ENCODE data around the gene SPEN.

DNA sequence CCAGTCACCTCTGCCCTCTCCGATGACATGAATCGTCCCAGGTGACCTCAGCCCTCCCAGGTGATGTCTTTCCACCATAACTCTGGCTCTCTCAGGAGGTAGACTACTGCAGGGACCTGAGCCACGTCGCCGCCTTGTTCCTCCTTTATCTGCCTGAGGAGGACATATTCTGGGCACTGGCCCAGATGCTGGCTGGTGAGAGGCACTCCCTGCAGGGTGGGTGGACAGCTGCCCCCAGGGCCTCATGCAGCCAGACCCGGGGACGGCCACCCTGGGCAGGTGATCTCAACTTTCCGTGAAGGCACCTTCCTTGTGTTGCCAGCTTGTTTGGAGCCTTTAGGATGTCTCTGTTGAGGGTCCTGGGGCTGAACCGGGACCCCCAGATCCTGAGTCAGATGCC is 142.3 kb downstream of the SPEN start:
- TF ChIP-seq POLR2A (IDR thresholded peaks at IDR 0.05) = no peak
- TF ChIP-seq, protein P1, sequence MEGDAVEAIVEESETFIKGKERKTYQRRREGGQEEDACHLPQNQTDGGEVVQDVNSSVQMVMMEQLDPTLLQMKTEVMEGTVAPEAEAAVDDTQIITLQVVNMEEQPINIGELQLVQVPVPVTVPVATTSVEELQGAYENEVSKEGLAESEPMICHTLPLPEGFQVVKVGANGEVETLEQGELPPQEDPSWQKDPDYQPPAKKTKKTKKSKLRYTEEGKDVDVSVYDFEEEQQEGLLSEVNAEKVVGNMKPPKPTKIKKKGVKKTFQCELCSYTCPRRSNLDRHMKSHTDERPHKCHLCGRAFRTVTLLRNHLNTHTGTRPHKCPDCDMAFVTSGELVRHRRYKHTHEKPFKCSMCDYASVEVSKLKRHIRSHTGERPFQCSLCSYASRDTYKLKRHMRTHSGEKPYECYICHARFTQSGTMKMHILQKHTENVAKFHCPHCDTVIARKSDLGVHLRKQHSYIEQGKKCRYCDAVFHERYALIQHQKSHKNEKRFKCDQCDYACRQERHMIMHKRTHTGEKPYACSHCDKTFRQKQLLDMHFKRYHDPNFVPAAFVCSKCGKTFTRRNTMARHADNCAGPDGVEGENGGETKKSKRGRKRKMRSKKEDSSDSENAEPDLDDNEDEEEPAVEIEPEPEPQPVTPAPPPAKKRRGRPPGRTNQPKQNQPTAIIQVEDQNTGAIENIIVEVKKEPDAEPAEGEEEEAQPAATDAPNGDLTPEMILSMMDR (IDR thresholded peaks at IDR 0.05) = no peak

All from uterus (tissue), 2 donors.